ENCODE results near the gene CPNE1. TPM values are rescaled to one million over a fixed set of nuclear protein-coding genes. Genes with fewer than 3 reads are reported as not detected.

The CPNE1 gene
- total RNA-seq, 1 donor from 2014 or later, result 142 TPM

DNA sequence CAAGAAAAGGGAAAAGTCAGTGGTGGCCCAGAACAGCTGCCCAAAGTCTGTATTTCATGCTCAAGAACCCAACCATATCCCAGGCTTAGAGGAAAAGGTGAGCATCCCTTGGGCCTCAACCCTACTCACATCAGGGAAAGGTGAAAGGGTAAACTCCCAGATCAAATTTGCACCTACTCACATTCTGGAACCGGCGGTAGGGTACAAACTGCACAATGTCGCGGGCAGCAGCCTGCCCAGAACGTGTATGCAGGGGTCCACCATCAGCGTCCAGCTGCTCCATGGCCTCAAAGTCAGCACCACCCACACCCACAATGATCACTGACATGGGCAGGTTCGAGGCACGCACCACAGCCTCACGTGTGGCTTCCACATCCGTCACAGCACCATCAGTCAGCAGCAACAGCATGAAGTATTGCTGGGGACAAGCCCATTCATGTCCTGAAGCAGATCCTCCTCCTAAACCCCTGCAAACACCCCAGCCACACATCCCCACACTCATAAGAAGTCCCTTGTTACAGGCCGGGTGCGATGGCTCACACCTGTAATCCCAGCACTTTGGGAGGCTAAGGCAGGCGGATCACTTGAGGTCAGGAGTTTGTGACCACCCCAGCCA lies 38.2 kb downstream of the CPNE1 start:
- no peak for DNase-seq (ENCODE audit: low spot score)
- Mint-ChIP-seq H3K27ac (ENCODE audit: unreplicated experiment) (no peak overlapping the region), H3K36me3 (ENCODE audit: low read depth) (peaks cover 36% of the 10 kb centered on the region), H3K4me3 (ENCODE audit: unreplicated experiment) (no peak overlapping the region), H3K9me3 (ENCODE audit: low read depth) (no peaks in the 10 kb centered on the region), H3K27me3 (ENCODE audit: low read depth) (no peaks in the 10 kb centered on the region), H3K4me1 (ENCODE audit: low read depth) (no peaks in the 10 kb centered on the region)
- TF ChIP-seq, protein P1, sequence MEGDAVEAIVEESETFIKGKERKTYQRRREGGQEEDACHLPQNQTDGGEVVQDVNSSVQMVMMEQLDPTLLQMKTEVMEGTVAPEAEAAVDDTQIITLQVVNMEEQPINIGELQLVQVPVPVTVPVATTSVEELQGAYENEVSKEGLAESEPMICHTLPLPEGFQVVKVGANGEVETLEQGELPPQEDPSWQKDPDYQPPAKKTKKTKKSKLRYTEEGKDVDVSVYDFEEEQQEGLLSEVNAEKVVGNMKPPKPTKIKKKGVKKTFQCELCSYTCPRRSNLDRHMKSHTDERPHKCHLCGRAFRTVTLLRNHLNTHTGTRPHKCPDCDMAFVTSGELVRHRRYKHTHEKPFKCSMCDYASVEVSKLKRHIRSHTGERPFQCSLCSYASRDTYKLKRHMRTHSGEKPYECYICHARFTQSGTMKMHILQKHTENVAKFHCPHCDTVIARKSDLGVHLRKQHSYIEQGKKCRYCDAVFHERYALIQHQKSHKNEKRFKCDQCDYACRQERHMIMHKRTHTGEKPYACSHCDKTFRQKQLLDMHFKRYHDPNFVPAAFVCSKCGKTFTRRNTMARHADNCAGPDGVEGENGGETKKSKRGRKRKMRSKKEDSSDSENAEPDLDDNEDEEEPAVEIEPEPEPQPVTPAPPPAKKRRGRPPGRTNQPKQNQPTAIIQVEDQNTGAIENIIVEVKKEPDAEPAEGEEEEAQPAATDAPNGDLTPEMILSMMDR (IDR thresholded peaks at IDR 0.05), result no peak

DNA sequence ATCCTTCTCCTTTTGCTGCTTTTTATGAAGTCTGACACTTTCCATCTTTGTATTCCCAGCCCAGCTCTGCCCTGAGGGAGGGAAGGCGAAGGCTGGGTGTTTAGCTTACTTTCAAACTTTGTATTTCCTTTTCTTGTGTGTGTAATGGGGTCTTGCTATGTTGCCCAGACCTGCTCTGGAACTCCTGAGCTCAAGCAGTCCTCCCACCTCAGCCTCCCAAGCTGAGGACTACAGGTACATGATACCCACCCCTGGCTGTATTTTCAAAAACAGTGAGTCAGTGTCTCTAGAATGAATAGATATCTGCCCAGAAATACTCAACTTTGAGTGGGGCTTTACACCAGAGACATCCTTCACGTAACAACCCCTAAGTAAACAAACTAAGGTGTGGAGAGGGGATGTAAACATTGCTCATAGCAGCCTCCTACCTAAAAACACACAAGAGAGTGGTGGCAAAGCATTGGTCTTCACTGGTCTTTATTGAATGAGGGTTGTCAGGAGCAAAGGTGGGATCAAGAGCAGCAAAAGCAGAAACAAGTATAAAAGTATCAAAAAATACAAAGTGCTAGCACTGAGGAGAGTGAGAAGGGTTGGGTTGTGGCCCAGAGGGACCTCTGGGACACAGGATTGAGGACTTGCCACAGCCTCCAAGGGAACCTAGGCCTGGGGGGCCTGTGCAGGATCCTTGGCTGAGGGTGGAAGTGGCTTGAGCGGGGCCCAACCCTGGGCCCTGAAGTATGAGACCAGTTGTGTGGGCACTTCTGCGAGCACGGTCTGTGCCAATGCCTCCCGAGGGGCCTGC lies 38.9 kb downstream of the CPNE1 start:
- TF ChIP-seq, protein P1 (IDR thresholded peaks at IDR 0.05), result no peak
- DNase-seq (ENCODE audit: low spot score), result no peak
- Mint-ChIP-seq H3K4me1 (ENCODE audit: low read depth) (no peaks in the 10 kb centered on the region), H3K9me3 (ENCODE audit: low read depth) (no peaks in the 10 kb centered on the region), H3K4me3 (ENCODE audit: unreplicated experiment) (no peak overlapping the region), H3K36me3 (ENCODE audit: low read depth) (peaks cover 32% of the 10 kb centered on the region), H3K27me3 (ENCODE audit: low read depth) (no peaks in the 10 kb centered on the region), H3K27ac (ENCODE audit: unreplicated experiment) (no peak overlapping the region)

DNA sequence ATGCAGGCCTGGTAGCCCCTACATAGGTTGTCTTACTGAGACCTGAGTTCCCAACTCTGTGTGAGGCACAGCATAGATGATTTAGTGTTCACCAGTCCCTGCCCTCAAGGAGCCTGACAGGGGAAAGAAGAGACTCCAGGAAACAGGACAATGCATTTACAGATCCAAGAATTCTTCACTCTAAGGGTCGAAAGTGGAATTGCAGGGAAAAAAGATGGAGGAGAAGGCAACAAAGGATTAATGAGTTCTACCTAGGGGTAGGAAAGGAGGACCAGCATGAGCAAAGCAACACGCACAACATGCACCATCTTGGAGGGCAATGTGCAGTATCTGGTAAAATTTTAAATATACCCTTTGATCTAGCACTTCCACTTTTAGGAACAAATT lies 43.1 kb downstream of the CPNE1 start:
- Mint-ChIP-seq H3K27me3 (ENCODE audit: low read depth) (no peaks in the 10 kb centered on the region), H3K27ac (ENCODE audit: unreplicated experiment) (no peak overlapping the region), H3K9me3 (ENCODE audit: low read depth) (no peaks in the 10 kb centered on the region), H3K4me1 (ENCODE audit: low read depth) (peaks cover 28% of the 10 kb centered on the region), H3K4me3 (ENCODE audit: unreplicated experiment) (no peak overlapping the region), H3K36me3 (ENCODE audit: low read depth) (peaks cover 15% of the 10 kb centered on the region)
- DNase-seq (ENCODE audit: low spot score), result no peak
- TF ChIP-seq, protein P1 (IDR thresholded peaks at IDR 0.05), result no peak

DNA sequence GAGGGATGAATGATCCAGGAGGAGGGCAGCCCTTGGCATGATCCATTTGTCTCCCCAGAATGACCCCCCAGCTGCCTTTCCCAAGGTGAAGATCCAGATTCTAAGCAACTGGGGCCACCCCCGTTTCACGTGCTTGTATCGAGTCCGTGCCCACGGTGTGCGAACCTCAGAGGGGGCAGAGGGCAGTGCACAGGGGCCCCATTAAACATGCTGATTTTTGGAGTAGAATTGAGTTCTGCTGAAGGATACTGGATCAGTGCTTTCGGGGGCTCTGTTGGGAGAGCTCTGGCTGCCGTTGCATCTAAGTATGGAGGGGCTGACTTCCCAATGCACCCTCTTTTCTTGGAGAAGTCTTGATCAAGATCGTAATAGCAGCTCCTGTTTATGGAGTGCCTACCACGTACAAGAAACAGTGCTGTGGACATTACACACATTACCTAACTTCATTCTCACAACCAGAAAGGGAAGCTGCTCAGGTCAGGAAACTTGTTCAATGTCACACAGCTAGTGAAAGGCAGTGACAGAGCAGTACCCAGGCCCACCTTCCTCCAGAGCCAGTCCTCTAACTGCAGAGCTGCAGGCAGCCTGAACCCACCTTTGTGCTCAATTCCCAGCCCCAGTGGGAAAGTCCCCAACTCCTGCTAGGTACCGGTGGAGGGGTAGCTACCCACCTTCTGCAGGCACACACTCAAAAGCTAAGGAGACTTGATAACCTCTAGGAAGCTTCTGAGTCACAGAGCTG lies 43.7 kb downstream of the CPNE1 start:
- no peak for DNase-seq (ENCODE audit: low spot score)

More for the DNA sequence above, 43.7 kb downstream of the CPNE1 start:
- TF ChIP-seq, protein P1 (IDR thresholded peaks at IDR 0.05), result no peak
- no peak overlapping the region for H3K27ac Mint-ChIP-seq (ENCODE audit: unreplicated experiment)
- H3K4me3 Mint-ChIP-seq (ENCODE audit: unreplicated experiment), result no peak overlapping the region
- peaks cover 31% of the 10 kb centered on the region for H3K4me1 Mint-ChIP-seq (ENCODE audit: low read depth)
- peaks cover 10% of the 10 kb centered on the region for H3K36me3 Mint-ChIP-seq (ENCODE audit: low read depth)
- no peaks in the 10 kb centered on the region for H3K9me3 Mint-ChIP-seq (ENCODE audit: low read depth)
- H3K27me3 Mint-ChIP-seq (ENCODE audit: low read depth), result no peaks in the 10 kb centered on the region
